HG03039 (cell line): ENCODE results near the gene IL4I1.
"Not testable (repeated sequence)": the region's sequence is repeated elsewhere in the genome, so short reads cannot be mapped to it uniquely, and the experiment has no call there.

Experiments used
- ATAC-seq: cut with Tn5 transposase; IDR thresholded peaks from one replicate; pipeline ENCODE4 v1.9.1; 2021; ENCODE audit warnings: mild to moderate bottlenecking, moderate library complexity; ENCODE audit not compliant: unreplicated experiment

The IL4I1 gene

GRCh38 chr19:49896863-49897621 is at the start of gene IL4I1:
TSS of gene IL4I1 (minus strand) at chr19:49896887. CDS start at chr19:49896160, 727 bp downstream.
- ATAC-seq, result no peak

- no peak for ATAC-seq
These were observed 49.7 kb upstream of the IL4I1 start for GRCh38 chr19:49946415-49946814.

DNA sequence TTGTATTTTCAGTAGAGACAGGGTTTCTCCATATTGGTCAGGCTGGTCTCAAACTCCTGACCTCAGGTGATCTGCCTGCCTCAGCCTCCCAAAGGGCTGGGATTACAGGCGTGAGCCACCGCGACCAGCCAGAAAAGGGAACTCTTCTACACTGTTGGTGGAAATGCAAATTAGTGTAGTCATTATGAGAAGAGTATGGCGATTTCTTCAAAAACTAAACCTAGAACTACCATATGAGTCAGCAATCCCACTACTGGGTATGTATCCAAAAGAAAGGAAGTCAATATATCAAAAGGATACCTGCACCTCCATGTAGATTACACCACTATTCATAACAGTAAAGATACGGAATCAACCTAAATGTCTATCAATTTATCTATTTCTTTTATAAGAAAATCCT is 47.9 kb upstream of the IL4I1 start:
- ATAC-seq, result not testable (repeated sequence)

- no peak for ATAC-seq
These were observed 43.8 kb upstream of the IL4I1 start for GRCh38 chr19:49940482-49940791.

- no peak for ATAC-seq
These were observed 43.2 kb upstream of the IL4I1 start for GRCh38 chr19:49939721-49940481.

- ATAC-seq, result no peak
These were observed 42.0 kb upstream of the IL4I1 start for GRCh38 chr19:49938662-49939061.

- ATAC-seq, result no peak
These were observed 41.2 kb upstream of the IL4I1 start for GRCh38 chr19:49937750-49938381.

DNA sequence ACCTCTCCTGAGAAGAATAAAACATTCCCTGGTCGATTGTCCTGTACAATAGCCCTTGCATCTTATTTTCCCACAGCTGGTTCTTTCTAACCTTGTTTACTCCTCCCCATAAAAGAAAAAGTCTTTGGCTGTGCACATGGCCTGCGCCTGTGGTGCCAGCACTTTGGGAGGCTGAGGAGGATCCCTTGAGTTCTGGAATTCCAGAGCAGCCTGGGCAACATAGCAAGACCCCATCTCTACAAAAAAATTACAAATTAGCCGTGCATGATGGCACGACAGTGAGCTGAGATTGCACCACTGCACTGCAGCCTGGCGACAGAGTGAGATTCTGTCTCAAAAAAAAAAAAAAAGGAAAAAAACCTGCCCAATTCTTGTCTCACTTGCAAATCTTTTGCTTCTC is 39.9 kb upstream of the IL4I1 start:
- no peak for ATAC-seq

- ATAC-seq, result no peak
These were observed 37.0 kb upstream of the IL4I1 start for GRCh38 chr19:49933643-49934042.

DNA sequence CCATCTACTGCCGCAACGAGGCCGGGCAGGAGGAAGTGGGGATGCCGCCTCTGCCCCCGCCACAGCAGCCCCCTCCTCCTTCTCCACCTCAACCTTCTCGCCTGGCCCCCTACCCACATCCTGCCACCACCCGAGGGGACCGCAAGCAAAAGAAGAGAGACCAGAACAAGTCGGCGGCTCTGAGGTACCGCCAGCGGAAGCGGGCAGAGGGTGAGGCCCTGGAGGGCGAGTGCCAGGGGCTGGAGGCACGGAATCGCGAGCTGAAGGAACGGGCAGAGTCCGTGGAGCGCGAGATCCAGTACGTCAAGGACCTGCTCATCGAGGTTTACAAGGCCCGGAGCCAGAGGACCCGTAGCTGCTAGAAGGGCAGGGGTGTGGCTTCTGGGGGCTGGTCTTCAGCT is 36.0 kb upstream of the IL4I1 start:
- ATAC-seq, result no peak

DNA sequence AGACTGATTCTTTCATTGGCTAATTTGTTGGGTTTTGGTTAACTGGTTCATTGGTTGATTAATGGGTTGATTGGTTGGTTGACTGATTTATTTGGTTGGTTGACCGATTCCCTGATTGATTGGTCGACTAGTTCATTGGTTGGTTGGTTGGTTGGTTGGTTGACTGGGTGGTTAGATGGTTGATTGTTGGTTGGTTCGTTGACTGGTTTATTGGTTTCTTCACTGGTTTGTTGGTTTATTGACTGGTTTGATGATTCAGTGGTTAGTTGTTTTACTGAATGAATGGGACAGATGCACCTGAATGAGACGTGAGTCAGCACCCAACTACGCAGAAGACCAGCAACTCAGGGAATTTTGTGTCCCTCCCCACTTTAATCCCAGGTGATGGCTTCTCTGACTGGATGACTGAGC is 35.4 kb upstream of the IL4I1 start:
- no peak for ATAC-seq

- ATAC-seq, result no peak
These were observed 34.8 kb upstream of the IL4I1 start for GRCh38 chr19:49931293-49932040.

DNA sequence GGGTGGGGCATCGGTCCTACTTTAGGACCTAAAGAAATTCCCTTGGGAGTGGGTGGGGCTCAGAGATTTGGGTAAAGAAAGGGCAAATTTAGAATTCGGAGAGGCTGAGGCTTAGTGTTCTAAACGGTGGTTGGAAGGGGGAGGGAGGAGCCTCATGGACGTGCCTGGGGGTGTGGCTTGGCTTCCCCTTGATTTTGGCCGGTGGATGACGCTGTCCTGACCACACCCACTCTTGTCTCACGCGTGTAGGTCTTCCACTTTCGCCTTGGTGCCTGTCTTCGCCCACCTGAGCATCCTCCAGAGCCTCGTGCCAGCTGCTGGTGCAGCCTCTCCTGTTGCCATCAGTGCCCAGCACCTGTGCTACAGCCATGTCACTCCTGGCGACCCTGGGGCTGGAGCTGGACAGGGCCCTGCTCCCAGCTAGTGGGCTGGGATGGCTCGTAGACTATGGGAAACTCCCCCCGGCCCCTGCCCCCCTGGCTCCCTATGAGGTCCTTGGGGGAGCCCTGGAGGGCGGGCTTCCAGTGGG is 33.9 kb upstream of the IL4I1 start:
- ATAC-seq, result no peak

DNA sequence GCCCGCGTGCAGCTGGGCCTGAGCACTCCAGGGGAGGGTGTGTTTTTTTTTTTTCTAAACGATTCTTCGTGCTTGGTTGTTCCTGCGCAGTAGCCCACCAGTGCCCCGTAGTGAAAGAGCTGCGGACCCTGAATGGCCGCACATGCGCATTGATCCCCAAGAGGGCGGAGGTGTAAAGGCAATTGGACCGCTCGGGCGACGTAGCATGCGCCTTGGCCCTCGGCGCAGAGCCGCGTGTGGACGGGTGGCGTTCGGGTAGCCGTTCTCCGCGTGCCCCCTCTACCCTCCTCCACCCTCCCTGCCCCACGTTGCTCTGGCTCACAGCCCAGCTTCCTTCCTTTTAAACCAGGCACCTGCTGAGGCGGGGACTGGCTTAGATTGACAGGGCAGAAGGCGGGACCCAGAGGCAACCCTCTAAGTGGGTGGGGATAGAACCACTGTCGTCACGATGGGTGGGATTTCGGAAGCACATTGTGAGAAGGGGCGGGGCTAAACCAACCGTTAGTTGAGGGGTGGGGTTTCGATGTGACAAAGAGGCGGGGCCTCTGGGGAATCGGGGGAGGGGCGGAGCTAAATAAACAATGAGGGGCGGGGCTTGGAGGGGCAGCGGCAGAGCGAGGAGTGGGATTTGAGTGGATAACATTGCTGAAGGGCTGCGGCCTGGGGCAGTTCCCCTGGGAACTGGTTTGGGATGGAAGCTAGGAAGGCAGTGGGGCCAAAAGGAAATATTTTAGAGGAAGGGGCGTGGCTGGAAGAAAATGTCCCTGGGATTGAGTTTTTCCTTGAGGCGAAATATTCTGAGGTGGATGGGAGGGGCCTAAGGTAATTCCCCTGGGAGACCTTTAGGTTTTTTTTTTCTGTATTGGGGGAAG is 33.2 kb upstream of the IL4I1 start:
- peak; percentile 59 for ATAC-seq

DNA sequence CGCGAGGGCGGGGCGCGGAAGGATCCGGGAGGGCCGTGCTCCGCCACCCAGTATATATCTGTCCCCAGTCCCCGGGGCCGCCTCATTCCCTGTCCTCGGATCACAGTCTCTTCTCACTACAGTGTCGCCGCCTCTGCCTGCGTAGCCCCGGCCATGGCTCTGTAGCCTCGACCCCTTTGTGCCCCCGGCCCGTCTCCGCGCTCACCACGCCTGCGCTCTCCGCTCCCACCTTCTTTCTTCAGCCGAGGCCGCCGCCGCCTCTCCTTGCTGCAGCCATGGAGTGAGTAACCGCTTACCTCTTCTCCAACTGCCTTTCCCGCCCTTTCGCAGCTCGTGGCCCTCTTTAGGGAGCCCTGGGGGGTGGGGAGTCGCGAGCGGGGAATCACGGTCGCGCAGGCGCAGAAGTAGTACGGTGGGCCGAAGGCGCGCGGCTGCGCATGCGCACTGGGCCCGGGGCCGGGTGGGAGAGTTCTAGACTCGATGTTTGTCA is 32.5 kb upstream of the IL4I1 start, which contains the start of the genes ATF5 and NUP62:
TSS of gene ATF5 (plus strand) at position 85 of the 490 bp plus-strand sequence. CDS start 1,646 bp downstream, outside the sequence.
TSS of gene NUP62 (minus strand) at position 384 of the 490 bp plus-strand sequence. CDS start 19,697 bp downstream, outside the sequence.
- ATAC-seq, result peak; percentile 49

DNA sequence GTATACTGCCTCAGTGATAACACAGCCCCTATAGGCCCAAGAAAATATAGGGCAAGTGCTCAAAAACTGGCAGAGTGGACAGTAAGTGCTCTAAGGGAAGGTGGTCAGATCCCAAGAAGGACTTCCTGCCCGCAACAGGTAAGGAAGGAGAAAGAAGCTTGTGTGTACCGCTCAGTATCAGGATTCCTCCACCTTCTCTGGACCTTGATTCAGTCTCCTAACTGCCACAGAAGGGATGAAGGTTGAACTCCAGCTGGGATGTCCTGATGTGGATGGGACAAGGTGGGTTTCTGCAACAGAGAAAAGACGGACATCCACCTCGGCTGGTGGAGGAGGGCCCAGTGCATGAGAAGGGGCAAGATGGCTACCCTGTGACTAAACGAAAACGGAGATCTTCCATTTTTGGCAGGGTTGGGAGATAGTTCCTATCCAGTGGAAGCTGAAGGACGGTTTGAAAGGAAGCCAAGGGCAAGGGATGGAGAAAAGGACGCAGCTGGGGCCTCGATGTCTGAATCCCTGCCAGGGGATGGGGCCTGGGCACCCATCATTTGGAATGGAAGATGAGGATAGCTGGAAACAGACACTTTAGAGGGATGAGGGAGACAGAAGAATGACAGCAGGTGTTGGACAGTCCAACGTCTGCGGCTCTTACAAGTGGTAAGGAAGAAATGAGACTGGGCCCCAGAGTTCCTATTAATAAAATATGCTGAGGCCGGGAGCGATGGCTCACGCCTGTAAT is 31.0 kb upstream of the IL4I1 start:
- no peak for ATAC-seq

DNA sequence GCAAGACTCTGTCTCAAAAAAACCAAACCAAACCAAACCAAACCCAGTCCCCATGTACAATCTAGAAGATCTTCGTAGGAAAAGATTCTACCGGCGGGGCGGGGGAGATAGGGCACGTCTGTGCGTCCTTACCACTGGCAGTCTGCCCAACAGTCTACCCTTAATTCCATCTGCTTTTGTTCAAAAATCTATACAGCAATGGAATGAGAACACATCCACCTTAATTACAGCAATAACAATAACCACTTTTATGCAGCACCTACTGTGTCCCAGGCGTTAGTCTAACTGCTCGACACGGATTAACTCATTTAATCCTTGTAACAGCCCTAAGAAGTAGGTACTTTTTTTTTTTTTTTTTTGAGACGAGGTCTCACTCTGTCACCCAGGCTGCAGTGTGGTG is 29.8 kb upstream of the IL4I1 start:
- ATAC-seq, result no peak

DNA sequence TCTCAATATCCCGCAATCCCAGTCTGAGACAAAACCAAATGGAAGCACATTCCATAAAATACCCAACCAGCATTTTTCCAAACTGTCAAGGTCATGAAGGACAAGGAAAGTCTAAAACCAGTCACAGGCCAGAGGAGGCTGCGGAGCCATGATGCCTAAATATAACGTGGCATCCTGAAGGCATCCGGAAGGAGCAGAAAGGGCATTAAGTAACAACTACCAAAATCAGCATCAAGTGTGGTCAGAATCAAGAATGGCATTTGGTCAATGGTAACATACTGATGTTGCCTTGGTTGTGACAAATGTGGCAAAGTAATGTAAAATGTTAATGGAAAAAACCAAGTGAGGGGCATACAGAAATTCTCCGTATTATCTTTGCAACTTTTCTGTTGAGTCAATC is 28.8 kb upstream of the IL4I1 start:
- ATAC-seq, result no peak

GRCh38 chr19:49924881-49925210 is 28.2 kb upstream of the IL4I1 start:
- ATAC-seq, result not testable (repeated sequence)
